Osteoblast (primary cell): ENCODE measurements around the gene SH3TC2. TPM values are rescaled to one million over a fixed set of nuclear protein-coding genes. Genes with fewer than 3 reads are reported as not detected.

ENCODE experiments used
- DNase-seq: peaks from one replicate; pipeline ENCODE4 v3.0.0; 2011; ENCODE audit warnings: low spot score, mixed read lengths; ENCODE audit not compliant: insufficient read length; ENCODE audit errors: missing footprints
- H2AFZ ChIP-seq: 2 replicates; pipeline ENCODE4 v1.6.0; 2011; ENCODE audit warnings: mild to moderate bottlenecking, low read length
- H3K27ac ChIP-seq: 2 replicates; pipeline ENCODE4 v1.5.1; 2011; ENCODE audit warnings: mild to moderate bottlenecking, low read depth, low read length, moderate library complexity
- H3K27me3 ChIP-seq: 2 replicates; pipeline ENCODE4 v1.6.0; 2012; ENCODE audit warnings: mild to moderate bottlenecking, control low read depth, inconsistent platforms, low read length, moderate library complexity; ENCODE audit not compliant: insufficient read depth
- H3K36me3 ChIP-seq: 2 replicates; pipeline ENCODE4 v1.5.1; 2011; ENCODE audit warnings: mild to moderate bottlenecking, low read length, control low read depth, moderate library complexity; ENCODE audit not compliant: insufficient read depth
- H3K4me1 ChIP-seq: 2 replicates; pipeline ENCODE4 v1.5.1; 2011; ENCODE audit warnings: mild to moderate bottlenecking, low read length, control low read depth, moderate library complexity; ENCODE audit not compliant: insufficient read depth
- H3K4me2 ChIP-seq: 2 replicates; pipeline ENCODE4 v1.6.0; 2011; ENCODE audit warnings: mild to moderate bottlenecking, low read length; ENCODE audit not compliant: insufficient read depth
- H3K4me3 ChIP-seq: fragments of 200-600 bp; sonication (generic); 3 replicates; pipeline ENCODE4 v1.5.1; 2012; ENCODE audit warnings: mild to moderate bottlenecking, low read length, inconsistent platforms; ENCODE audit not compliant: insufficient read depth
- H3K79me2 ChIP-seq: 2 replicates; pipeline ENCODE4 v1.6.0; 2012; ENCODE audit warnings: mild to moderate bottlenecking, low read length, control low read depth, inconsistent platforms; ENCODE audit not compliant: insufficient read depth
- H3K9me3 ChIP-seq: 2 replicates; pipeline ENCODE4 v1.5.1; 2011; ENCODE audit warnings: low read depth, low read length, control low read depth
- H4K20me1 ChIP-seq: 2 replicates; pipeline ENCODE4 v1.6.0; 2012; ENCODE audit warnings: mild to moderate bottlenecking, low read length, control low read depth; ENCODE audit not compliant: insufficient read depth
- CTCF ChIP-seq: IDR thresholded peaks from 2 replicates; pipeline ENCODE4 v1.5.1; 2011; ENCODE audit warnings: mild to moderate bottlenecking, low read depth, low read length, moderate library complexity; ENCODE audit errors: extremely low read depth
- total RNA-seq: library from RNA; depleted of rRNA; stranded (reverse); fragments of >200 nt; gene quantifications from 2 replicates; pipeline ENCODE4 v1.2.3, GENCODE V29; 2012

The SH3TC2 gene
- total RNA-seq, 1 donor = 0.72 TPM

GRCh38 chr5:149072376-149072775 lies 9.5 kb upstream of the SH3TC2 start:
- Histone ChIP-seq H3K27ac (no peak overlapping the region), H3K4me3 (no peak overlapping the region), H3K9me3 (no peaks in the 10 kb centered on the region), H3K4me1 (no peaks in the 10 kb centered on the region), H3K36me3 (no peaks in the 10 kb centered on the region), H4K20me1 (no peaks in the 10 kb centered on the region), H3K4me2 (no peak overlapping the region), H3K27me3 (no peaks in the 10 kb centered on the region), H2AFZ (no peak overlapping the region), H3K79me2 (no peaks in the 10 kb centered on the region)
- TF ChIP-seq CTCF = no peak
- DNase-seq = no peak

- Histone ChIP-seq H3K4me3 (no peak overlapping the region), H3K4me2 (no peak overlapping the region), H4K20me1 (no peaks in the 10 kb centered on the region), H3K27me3 (no peaks in the 10 kb centered on the region), H2AFZ (no peak overlapping the region), H3K9me3 (no peaks in the 10 kb centered on the region), H3K79me2 (no peaks in the 10 kb centered on the region), H3K4me1 (no peaks in the 10 kb centered on the region), H3K36me3 (no peaks in the 10 kb centered on the region), H3K27ac (no peak overlapping the region)
- TF ChIP-seq CTCF = no peak
- no peak for DNase-seq
Measured at GRCh38 chr5:149071756-149072155, 8.9 kb upstream of the SH3TC2 start.

- Histone ChIP-seq H3K4me2 (no peak overlapping the region), H3K4me3 (no peak overlapping the region), H3K4me1 (no peaks in the 10 kb centered on the region), H2AFZ (no peak overlapping the region), H3K9me3 (no peaks in the 10 kb centered on the region), H3K79me2 (no peaks in the 10 kb centered on the region), H3K27ac (no peak overlapping the region), H4K20me1 (no peaks in the 10 kb centered on the region), H3K27me3 (no peaks in the 10 kb centered on the region), H3K36me3 (no peaks in the 10 kb centered on the region)
- DNase-seq = no peak
- TF ChIP-seq CTCF = no peak
Measured at GRCh38 chr5:149071216-149071615, 8.4 kb upstream of the SH3TC2 start.

- Histone ChIP-seq H4K20me1 (no peaks in the 10 kb centered on the region), H2AFZ (no peak overlapping the region), H3K27me3 (no peaks in the 10 kb centered on the region), H3K36me3 (no peaks in the 10 kb centered on the region), H3K4me2 (no peak overlapping the region), H3K9me3 (no peaks in the 10 kb centered on the region), H3K79me2 (no peaks in the 10 kb centered on the region), H3K4me1 (no peaks in the 10 kb centered on the region), H3K4me3 (no peak overlapping the region), H3K27ac (no peak overlapping the region)
- DNase-seq = no peak
- no peak for TF ChIP-seq CTCF
Measured at GRCh38 chr5:149069711-149070110, 6.8 kb upstream of the SH3TC2 start.
